Epithelial cell of proximal tubule (primary cell): ENCODE data around the gene IL1RL1. TPM values are rescaled to one million over a fixed set of nuclear protein-coding genes. Genes with fewer than 3 reads are reported as not detected.
A peak's percentile ranks its signal among the peaks of the same experiment; 100 is the strongest.

Source experiments
- DNase-seq: peaks from one replicate; pipeline ENCODE4 v3.0.0-alpha.2; 2011; ENCODE audit warnings: low read depth
- H3K4me3 ChIP-seq: 2 replicates; pipeline ENCODE4 v1.5.1; 2011; ENCODE audit warnings: low read depth, mild to moderate bottlenecking, low read length
- total RNA-seq: library from RNA; depleted of rRNA; stranded (reverse); fragments of >200 nt; gene quantifications from 2 replicates; pipeline ENCODE4 v1.2.3, GENCODE V29; 2015
- TF ChIP-seq, protein P1 (sequence below): conservative IDR thresholded peaks from 2 replicates; pipeline ENCODE4 v1.5.1; 2012; ENCODE audit warnings: low read depth, mild to moderate bottlenecking, low read length

IL1RL1 gene
- total RNA-seq, 1 donor from 2014 or later, result 4.7 TPM

DNA sequence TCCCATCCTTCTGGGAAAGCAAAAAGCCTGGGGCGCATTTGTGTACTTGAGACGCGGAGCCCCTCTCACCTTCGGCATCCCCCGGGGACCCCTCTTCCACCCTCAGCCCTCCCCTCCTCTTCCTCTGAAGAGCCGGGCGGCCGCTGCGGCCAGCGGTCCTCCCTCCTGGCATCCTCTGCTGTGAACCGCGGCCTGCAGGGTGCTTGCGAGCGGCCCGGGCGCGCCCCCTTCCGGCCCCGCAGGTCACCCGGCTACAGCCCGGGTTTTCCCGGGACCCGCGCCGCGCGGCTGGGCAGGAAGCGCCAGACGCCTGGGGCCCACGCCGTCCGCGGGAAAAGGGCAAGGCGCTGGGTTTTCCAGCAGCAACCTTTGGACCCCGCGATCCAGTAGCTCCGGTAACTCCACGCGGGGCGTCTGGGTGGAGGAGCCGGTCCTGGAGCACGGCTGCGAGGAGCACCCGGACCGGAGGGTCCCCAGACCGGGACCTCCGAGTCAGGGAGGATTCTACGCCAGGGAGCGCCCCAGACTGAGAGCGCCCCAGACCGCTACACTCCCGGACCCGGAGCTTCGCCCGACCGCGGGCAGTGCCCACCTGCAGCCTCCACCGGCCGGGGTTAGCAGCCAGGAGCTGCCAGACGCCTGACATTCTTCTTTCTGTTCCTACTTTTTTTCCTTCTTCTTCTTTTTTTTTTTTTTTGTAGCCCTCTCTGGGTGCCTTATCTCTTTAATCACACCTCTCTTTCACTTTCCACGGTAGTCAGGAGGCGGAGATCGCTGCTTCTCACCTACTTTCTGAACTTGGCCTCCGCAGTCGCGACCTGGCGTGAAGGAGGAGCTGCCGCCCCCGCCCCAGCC is 44.4 kb downstream of the IL1RL1 start, which contains the start of gene IL18R1:
Gene IL18R1 (plus strand): TSS at position 271 of the 855 bp plus-strand sequence. CDS start 6,865 bp downstream, outside the sequence.
- TF ChIP-seq, protein P1, sequence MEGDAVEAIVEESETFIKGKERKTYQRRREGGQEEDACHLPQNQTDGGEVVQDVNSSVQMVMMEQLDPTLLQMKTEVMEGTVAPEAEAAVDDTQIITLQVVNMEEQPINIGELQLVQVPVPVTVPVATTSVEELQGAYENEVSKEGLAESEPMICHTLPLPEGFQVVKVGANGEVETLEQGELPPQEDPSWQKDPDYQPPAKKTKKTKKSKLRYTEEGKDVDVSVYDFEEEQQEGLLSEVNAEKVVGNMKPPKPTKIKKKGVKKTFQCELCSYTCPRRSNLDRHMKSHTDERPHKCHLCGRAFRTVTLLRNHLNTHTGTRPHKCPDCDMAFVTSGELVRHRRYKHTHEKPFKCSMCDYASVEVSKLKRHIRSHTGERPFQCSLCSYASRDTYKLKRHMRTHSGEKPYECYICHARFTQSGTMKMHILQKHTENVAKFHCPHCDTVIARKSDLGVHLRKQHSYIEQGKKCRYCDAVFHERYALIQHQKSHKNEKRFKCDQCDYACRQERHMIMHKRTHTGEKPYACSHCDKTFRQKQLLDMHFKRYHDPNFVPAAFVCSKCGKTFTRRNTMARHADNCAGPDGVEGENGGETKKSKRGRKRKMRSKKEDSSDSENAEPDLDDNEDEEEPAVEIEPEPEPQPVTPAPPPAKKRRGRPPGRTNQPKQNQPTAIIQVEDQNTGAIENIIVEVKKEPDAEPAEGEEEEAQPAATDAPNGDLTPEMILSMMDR, result peak; percentile 82
- no peak for DNase-seq
- H3K4me3 ChIP-seq, result peak within 1 kb of the TSS; percentile 90

DNA sequence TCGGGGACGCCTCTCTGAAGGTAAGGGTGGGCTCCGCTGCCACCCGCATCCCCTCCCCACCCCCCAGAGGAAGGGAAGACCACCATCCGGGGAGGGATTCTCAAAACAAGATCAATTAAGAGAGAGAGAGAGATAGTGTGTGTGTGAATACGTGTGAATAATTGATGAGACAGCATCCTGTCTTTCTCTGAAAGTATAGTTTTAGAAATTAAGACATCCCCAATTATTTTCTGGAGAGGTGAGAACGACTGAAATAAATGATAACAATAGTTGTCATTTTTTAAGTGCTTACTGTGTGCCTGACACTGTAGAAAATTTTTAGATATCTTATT is 45.0 kb downstream of the IL1RL1 start:
- H3K4me3 ChIP-seq, result peak overlapping the region; percentile 90
- DNase-seq, result no peak
- TF ChIP-seq, protein P1, result no peak

DNA sequence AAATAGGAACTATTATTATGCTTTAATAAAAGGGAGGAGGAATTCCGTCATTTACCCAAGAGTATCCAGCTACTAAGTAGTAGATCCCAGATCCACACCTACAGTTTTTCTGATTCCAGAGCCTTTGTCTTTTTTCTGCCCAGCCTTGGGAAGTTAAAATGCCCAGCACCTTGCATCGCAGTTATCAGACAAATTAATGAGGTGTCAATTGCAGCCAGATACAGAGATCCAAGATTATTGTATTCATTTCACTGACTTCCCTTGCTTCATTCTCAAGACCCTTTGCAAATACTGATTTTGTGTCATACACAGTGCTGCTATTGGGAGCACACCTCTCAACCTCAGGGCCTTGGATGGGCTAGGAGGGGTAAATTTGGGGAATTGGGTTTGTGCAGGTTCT is 45.4 kb downstream of the IL1RL1 start:
- DNase-seq, result no peak
- TF ChIP-seq, protein P1, result no peak
- no peak overlapping the region for H3K4me3 ChIP-seq

DNA sequence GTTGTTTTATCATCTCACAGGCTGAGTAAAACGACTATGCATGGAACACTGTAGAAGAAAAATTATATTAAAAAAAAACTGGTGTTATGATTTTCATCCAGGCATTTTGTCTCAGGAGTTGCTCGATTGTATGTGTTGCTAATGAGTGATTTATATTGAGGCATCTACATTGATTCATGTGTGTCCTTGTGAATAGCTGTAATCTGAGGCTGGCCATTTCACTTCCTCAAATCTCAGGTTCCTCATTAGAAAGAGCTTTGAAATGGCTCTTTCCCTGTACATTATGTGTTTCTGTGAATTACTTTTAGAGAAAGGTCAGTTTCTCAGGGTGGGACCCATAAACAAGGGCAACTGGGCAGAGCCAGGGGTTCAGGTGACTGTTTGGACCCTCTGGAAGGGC is 46.6 kb downstream of the IL1RL1 start:
- no peak for DNase-seq
- H3K4me3 ChIP-seq, result no peak overlapping the region
- TF ChIP-seq, protein P1, result no peak

DNA sequence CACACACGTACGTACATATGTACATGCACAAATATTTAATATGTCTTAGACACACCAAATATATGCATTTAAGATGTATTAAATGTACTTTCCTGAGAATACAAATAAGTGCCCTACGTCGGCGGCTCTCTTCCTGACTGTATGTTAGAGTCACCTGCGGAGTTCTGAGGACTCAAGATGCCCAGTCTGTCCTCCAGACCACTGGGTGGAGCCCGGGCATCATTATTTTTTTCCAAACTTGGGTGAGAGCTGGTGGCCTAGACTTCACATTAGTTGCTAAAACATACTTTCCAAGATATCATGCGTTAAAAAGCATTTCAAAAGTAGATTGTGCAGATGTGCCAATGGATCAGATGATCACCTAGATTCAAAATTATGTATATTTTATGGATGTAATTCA is 47.1 kb downstream of the IL1RL1 start:
- no peak for DNase-seq
- TF ChIP-seq, protein P1, result no peak
- no peak overlapping the region for H3K4me3 ChIP-seq

DNA sequence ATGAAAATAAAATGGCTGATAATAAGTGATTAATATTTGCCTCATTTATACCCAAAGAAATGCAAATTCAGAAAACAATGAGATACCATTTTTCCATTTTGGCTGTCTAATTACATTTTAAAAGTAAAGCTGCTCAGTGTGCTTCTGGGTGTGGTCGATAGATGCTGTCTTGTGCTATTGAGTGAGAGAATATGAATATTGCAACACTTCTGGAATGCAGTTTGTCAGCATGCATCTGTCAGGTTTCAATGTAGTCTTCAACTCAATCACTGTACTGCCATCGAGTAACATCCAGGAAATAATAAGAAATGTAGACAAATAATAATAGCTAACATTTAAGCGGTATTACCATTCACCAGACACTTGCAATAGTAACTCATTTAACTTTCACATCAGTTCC is 48.2 kb downstream of the IL1RL1 start:
- no peak for DNase-seq
- no peak overlapping the region for H3K4me3 ChIP-seq
- TF ChIP-seq, protein P1, result no peak
